Measurements from ENCODE around the gene NPHP3. TPM values are rescaled to one million over a fixed set of nuclear protein-coding genes. Genes with fewer than 3 reads are reported as not detected.
A peak's percentile ranks its signal among the peaks of the same experiment; 100 is the strongest.

Gene NPHP3
- total and polyA plus RNA-seq, 8 donors = 3.9 to 213 (median 28.8) TPM

GRCh38 chr3:132675408-132675807 lies 46.8 kb downstream of the NPHP3 start:
- intact Hi-C loops (cut with DNase I; ENCODE audit: low total_unique reads) = no loop called here
- Histone ChIP-seq H3K27me3 (no peaks in the 10 kb centered on the region), H3K36me3 (peaks cover 19 to 93% (median 90%) of the 10 kb centered on the region in 4 donors), H3K9me3 (no peaks in the 10 kb centered on the region), H3K4me1 (no peaks in the 10 kb centered on the region), H3K27ac (no peak overlapping the region), H3K4me3 (no peak overlapping the region)
- DNase-seq = no peak
- TF ChIP-seq POLR2A (IDR thresholded peaks at IDR 0.05) (no peak), CTCF (IDR thresholded peaks at IDR 0.05) (no peak), EP300 (IDR thresholded peaks at IDR 0.05) (no peak), POLR2AphosphoS5 (IDR thresholded peaks at IDR 0.05) (no peak)

DNA sequence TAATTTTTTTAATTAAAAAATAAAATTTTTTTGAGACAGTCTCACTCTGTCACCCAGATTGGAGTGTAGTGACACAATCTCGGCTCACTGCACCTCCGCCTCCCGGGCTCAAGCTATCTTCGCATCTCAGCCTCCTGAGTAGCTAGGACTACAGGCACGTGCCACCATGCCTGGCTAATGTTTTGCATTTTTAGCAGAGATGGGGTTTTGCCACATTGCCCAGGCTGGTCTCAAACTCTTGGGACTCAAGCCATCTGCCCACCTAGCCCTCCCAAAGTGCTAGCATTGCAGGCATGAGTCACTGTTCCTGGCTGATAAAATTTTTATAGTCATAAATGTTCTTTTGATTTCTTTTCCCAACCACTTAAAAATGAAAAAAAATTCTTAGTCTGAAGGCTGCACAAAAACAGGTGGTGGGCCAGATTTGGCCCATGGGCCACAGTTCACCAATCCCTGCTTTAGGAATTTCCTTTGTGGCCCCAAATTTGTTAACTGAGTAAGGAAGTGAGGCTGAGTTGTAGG lies 52.9 kb downstream of the NPHP3 start:
- DNase-seq = no peak
- Histone ChIP-seq H3K27ac (no peak overlapping the region), H3K9me3 (no peaks in the 10 kb centered on the region), H3K36me3 (peaks cover 9 to 56% (median 43%) of the 10 kb centered on the region in 4 donors), H3K27me3 (no peaks in the 10 kb centered on the region), H3K4me3 (no peak overlapping the region), H3K4me1 (peaks cover 0 to 50% (median 19%) of the 10 kb centered on the region in 4 donors)
- intact Hi-C loops (cut with DNase I; ENCODE audit: low total_unique reads) = no loop called here
- no peak for TF ChIP-seq CTCF (IDR thresholded peaks at IDR 0.05)
- no peak for TF ChIP-seq POLR2A (IDR thresholded peaks at IDR 0.05)
- no peak for TF ChIP-seq EP300 (IDR thresholded peaks at IDR 0.05)
- TF ChIP-seq POLR2AphosphoS5 (IDR thresholded peaks at IDR 0.05) = no peak
- WGBS, 5 donors = 89 to 97% (median 95%) methylated on average over 5 of the region's 5 CpGs

DNA sequence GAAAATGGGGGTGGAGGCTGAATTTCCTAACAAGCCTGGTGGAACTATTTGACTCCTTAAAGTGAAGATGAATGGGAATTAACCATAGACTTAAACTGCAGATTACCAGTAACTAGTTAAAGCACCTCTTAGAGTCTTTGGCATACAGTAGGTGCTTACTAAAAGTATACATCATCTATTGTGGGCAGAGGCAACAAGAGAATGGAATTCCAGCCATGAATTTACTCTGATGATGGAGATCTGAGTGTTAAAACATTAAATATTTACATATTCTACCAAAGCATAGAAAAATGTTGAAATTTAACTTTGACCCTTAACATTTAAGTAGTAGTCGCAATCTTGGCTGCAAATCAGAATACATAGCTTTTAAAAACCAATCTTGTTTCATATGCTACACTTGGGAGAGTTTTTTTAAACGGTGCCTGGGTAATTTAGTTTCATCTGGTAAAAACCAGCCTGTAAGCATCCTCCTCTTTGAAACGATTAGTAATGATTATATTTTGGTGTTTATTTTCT lies 56.9 kb downstream of the NPHP3 start:
- intact Hi-C loops (cut with DNase I; ENCODE audit: low total_unique reads) = no loop called here

GRCh38 chr3:132662212-132662611 lies 60.0 kb downstream of the NPHP3 start:
- H3K9me3 ChIP-seq = no peaks in the 10 kb centered on the region
- peaks cover 0 to 8% (median 5%) of the 10 kb centered on the region in 4 donors for H3K36me3 ChIP-seq
- H3K4me3 ChIP-seq = peak overlapping the region in 2 of 4 donors; percentile 63 to 87
- peaks cover 21 to 75% (median 46%) of the 10 kb centered on the region in 4 donors for H3K4me1 ChIP-seq
- no peak for DNase-seq
- TF ChIP-seq CTCF (IDR thresholded peaks at IDR 0.05) (no peak), POLR2A (IDR thresholded peaks at IDR 0.05) (no peak), EP300 (IDR thresholded peaks at IDR 0.05) (no peak), POLR2AphosphoS5 (IDR thresholded peaks at IDR 0.05) (no peak)
- H3K27ac ChIP-seq = no peak overlapping the region
- H3K27me3 ChIP-seq = no peaks in the 10 kb centered on the region
- intact Hi-C loops (cut with DNase I; ENCODE audit: low total_unique reads) = no loop called here

More for the DNA sequence above, 56.9 kb downstream of the NPHP3 start:
- Histone ChIP-seq H3K4me1 (peaks cover 14 to 86% (median 44%) of the 10 kb centered on the region in 4 donors), H3K27me3 (no peaks in the 10 kb centered on the region), H3K36me3 (peaks cover 0 to 21% (median 8%) of the 10 kb centered on the region in 4 donors), H3K4me3 (no peak overlapping the region), H3K27ac (no peak overlapping the region), H3K9me3 (no peaks in the 10 kb centered on the region)
- DNase-seq = no peak
- TF ChIP-seq CTCF (IDR thresholded peaks at IDR 0.05) = no peak
- no peak for TF ChIP-seq POLR2A (IDR thresholded peaks at IDR 0.05)
- TF ChIP-seq EP300 (IDR thresholded peaks at IDR 0.05) = no peak
- TF ChIP-seq POLR2AphosphoS5 (IDR thresholded peaks at IDR 0.05) = no peak
- 26 to 48% (median 38%) methylated on average over 3 of the region's 3 CpGs for WGBS, 5 donors
